ENCODE measurements around the gene TRIL. TPM values are rescaled to one million over a fixed set of nuclear protein-coding genes. Genes with fewer than 3 reads are reported as not detected.

The TRIL gene
- total RNA-seq = 0.19 and 0.56 TPM in 2 replicates

GRCh38 chr7:28958235-28958979 is at the start of gene TRIL:
TSS of gene TRIL (minus strand) at chr7:28958330. CDS start at chr7:28958046, 284 bp downstream.

Other genes with a start within 250 kb of the TRIL start
- gene CPVL, start 188.2 kb upstream of the TRIL start, total RNA-seq = 0.58 TPM in 1 of 2 replicates, not detected in the other
- 0.19 and 4.2 TPM in 2 replicates for gene CHN2, start 236.4 kb upstream of the TRIL start, total RNA-seq

Data from regular cardiac myocyte (primary cell).